HG03432 (cell line): ENCODE data around the gene ACAD10.
"Not testable (repeated sequence)": the region's sequence is repeated elsewhere in the genome, so short reads cannot be mapped to it uniquely, and the experiment has no call there.

Experiments
- ATAC-seq: cut with Tn5 transposase; IDR thresholded peaks from one replicate; pipeline ENCODE4 v1.9.1; 2021; ENCODE audit warnings: mild to moderate bottlenecking, moderate library complexity; ENCODE audit not compliant: unreplicated experiment

The ACAD10 gene

GRCh38 chr12:111686574-111687105, 787 bp downstream of the ACAD10 start:
- ATAC-seq: no peak

GRCh38 chr12:111687255-111687654, 1.4 kb downstream of the ACAD10 start:
- ATAC-seq: no peak

DNA sequence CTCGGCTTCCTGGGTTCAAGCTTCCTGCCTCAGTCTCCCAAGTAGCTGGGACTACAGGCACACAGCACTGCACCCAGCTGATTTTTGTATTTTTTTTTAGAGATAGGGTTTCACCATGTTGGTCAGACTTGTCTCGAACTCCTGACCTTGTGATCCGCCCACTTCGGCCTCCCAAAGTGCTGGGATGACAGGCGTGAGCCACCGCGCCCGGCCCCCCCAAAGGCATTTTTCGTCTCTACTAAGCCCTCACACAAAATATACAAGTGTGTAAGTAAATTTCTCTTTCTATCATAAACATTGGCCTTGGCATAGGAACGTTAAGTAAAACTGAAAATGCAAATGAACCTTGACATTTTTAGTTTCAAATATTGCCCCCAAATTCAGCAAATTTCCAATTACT, 2.1 kb downstream of the ACAD10 start:
- no peak for ATAC-seq

DNA sequence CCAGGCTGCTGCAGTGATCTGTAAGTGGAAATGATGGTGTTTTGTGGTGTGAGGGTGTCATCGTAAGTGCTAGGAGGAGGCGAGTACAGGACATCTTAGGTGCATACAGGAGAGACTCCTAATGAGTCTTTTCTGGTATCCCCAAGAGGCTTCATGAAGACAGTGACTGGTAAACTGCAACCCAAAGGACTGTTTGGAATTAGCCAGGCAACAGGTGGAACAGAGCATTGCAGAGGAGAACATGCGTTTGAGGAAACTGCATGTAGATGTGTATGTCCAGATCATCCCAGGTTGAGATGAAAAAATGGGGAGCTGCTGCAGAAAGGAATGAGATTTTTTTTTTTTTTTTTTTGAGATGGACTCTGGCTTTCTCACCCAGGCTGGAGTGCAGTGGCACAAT, 5.4 kb downstream of the ACAD10 start:
- ATAC-seq: no peak

- ATAC-seq: no peak
Measured at GRCh38 chr12:111692575-111693210, 6.8 kb downstream of the ACAD10 start.

DNA sequence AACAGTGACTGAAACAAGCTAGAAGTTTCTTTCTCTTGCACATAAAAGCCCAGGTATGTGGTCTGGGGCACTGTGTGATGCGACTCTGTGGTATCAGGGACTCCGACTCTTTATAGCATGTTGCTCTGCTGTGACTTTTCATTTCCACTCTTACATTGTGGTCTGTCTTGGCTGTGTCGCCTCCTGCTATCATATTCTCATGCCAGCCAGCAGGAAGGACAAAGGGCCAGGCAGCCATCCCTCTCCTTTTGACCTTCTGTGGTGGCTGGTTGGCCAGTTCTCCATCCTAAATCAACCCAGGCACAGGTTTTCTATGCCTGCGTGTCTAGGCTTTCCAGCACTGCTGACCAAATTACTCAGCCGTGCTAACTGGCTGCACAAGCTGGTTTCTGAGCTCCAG, 8.0 kb downstream of the ACAD10 start:
- ATAC-seq: no peak

DNA sequence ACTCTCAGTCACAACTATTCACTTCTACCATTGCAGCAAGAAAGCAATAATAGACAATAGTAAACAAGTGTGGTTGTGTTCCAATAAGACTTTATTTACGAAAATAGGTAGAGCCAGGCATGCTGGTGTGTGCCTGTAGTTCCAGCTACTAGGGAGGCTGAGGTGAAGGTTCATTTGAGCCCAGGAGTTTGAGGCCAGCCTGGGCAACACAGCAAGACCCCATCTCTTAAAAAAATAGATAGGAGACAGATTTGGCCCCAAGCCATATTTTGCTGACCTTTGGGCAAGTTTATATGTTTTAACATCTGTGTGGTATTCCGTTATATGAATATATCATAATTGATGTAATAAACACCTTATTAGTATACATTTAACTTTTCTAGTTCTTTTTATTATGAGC, 14.1 kb downstream of the ACAD10 start:
- ATAC-seq: no peak

DNA sequence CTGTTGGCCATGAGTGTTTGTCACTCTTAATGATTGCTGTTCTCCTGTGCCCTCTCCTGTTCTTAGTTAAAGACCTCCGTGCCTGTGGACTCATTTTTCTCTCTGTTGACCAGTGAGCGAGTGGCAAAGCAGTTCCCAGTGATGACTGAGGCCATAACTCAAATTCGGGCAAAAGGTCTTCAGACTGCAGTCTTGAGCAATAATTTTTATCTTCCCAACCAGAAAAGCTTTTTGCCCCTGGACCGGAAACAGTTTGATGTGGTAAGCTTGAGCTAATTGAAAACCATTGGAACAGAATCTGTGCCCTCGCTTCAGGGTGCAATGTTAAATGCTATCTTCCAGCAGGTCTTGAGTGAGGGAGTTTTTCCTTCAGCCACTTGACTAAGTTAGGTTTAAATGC, 19.8 kb downstream of the ACAD10 start:
- no peak for ATAC-seq

DNA sequence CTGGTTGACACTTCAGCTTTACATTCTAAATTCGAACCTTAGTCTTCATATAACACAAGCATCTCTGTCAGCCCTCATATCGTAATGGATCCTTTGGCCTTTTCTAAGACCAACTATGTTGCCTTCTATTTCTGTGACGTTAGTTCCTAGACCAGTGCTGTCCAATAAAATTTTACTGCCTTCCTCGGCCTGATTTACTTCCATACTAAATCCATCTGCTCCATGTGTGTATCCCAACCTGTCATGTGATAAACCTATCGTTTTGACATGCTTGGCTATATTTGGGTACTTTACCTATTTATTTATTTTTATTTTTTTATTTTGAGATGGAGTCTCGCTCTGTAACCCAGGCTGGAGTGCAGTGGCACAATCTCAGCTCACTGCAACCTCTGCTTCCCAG, 20.3 kb downstream of the ACAD10 start:
- no peak for ATAC-seq

GRCh38 chr12:111715279-111715678, 29.4 kb downstream of the ACAD10 start:
- no peak for ATAC-seq

- ATAC-seq: not testable (repeated sequence)
Measured at GRCh38 chr12:111719316-111719715, 33.5 kb downstream of the ACAD10 start.

GRCh38 chr12:111720457-111720856, 34.6 kb downstream of the ACAD10 start:
- no peak for ATAC-seq

DNA sequence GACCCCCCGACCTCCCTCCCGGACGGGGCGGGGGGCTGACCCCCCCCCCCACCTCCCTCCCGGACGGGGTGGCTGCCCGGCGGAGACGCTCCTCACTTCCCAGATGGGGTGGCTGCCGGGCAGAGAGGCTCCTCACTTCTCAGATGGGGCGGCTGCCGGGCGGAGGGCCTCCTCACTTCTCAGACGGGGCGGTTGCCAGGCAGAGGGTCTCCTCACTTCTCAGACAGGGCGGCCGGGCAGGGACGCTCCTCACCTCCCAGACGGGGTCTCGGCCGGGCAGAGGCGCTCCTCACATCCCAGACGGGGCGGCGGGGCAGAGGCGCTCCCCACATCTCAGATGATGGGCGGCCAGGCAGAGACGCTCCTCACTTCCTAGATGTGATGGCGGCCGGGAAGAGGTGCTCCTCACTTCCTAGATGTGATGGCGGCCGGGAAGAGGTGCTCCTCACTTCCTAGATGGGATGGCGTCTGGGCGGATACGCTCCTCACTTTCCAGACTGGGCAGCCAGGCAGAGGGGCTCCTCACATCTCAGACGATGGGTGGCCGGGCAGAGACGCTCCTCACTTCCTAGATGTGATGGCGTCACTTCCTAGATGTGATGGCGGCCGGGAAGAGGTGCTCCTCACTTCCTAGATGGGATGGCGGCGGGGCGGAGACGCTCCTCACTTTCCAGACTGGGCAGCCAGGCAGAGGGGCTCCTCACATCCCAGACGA, 38.0 kb downstream of the ACAD10 start:
- not testable (repeated sequence) for ATAC-seq

GRCh38 chr12:111728795-111729194, 42.9 kb downstream of the ACAD10 start:
- ATAC-seq: no peak

GRCh38 chr12:111730420-111730819, 44.6 kb downstream of the ACAD10 start:
- no peak for ATAC-seq

DNA sequence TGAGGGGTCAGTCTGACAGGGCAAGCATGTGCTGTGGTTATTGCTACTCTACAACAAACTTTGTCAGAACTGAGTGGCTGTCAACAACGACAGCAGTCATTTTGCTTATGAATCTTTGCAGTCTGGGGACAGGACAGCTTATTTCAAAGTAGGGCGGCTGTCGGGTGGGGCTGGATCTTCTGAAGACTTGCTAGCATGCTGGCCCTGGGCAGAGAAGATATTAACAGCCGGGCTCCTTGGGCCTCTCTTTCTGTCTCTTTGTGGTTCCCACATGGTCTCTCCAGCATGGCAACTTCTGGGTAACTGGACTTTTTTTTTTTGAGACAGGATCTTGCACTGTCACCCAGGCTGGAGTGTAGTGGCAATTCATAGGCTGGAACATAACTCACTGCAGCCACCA, 46.9 kb downstream of the ACAD10 start:
- ATAC-seq: no peak

DNA sequence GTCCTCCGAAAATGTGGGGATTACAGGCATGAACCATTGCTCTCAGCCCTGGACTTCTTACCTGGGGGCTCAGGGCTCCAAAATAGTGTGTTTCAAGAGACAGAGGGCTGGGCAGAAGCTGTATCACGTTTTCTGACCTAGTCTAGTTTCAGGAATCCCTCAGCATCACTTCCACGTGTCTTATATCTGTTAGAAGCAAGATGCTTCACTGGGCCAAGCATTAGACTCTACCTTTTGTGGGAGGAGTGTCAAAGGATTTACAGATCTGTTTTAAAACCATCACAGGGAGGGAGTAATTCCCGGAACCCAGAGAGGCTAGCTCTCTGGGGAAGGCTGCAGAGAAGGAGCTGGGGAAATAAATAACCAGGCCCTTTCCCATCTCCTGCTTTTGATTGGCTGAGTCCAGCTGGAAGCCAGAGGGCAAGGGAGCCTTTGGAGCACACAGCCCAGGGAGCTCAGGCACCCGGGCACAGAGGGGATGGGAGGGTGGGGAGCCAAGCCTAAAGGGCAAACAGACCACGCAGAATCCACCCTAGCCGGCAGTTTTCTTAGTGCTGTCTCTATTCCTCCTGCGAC, 47.6 kb downstream of the ACAD10 start:
- ATAC-seq: no peak

GRCh38 chr12:111739524-111739923, 53.7 kb downstream of the ACAD10 start:
- not testable (repeated sequence) for ATAC-seq

DNA sequence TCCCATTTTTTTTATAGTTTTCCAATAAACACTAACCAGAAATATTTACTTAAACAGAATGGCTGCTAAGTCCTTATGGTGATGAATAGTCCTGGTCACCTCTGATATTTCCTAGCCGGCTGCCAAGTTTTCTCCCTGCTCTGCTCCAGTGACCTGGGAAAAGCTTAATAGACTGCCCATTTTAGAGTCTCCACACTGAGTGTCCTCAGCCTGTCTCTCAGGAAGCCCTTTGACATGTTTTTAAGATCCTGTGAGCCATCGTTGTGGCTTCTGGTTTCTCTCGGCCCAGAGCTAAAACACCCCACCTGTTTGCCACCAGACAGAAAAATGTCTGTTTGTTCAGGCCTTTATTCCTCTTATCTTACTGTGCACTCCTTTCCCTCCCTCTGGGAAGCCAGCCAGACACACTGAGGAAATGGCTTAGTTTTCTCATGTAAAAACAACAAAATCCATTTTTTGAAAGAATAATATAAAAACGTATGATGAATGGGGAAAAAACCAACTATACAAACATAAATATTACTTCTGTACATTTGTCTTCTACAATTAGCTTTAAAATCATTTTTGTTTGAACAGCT, 55.5 kb downstream of the ACAD10 start:
- ATAC-seq: no peak

DNA sequence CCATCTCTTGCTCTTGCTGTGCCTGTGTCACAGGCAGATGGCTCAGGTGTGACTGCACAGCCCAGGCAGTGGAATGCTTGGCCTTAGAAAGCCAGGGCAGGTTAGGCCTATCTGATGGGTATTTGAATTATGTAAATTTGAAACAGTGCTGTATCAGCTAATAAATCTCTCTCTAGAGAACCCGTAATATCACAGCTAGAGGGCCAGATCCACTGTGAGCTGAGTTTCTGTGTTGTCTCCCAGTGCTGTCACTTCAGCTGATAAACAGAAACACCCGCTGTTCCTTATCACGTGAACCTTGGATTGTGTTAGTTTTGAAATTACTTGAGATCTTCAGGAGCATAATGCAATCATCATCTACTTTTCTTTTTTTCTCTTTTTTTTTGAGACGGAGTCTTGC, 59.4 kb downstream of the ACAD10 start:
- no peak for ATAC-seq

GRCh38 chr12:111747333-111747732, 61.5 kb downstream of the ACAD10 start:
- no peak for ATAC-seq
